GM19468 (cell line): ENCODE results near the gene UNC5B.
"Not testable (repeated sequence)": the region's sequence is repeated elsewhere in the genome, so short reads cannot be mapped to it uniquely, and the experiment has no call there.

ENCODE experiments used
- ATAC-seq: cut with Tn5 transposase; IDR thresholded peaks from one replicate; pipeline ENCODE4 v1.9.1; 2021; ENCODE audit warnings: mild to moderate bottlenecking, moderate library complexity, moderate number of reproducible peaks; ENCODE audit not compliant: unreplicated experiment; ENCODE audit errors: extremely low read depth

UNC5B gene

GRCh38 chr10:71207578-71207977 is 4.8 kb upstream of the UNC5B start:
- ATAC-seq = no peak

- ATAC-seq = no peak
These were observed 3.0 kb upstream of the UNC5B start for GRCh38 chr10:71209352-71209715.

- no peak for ATAC-seq
These were observed 2.4 kb upstream of the UNC5B start for GRCh38 chr10:71209731-71210541.

- no peak for ATAC-seq
These were observed 1.9 kb upstream of the UNC5B start for GRCh38 chr10:71210542-71210871.

GRCh38 chr10:71211053-71211452 is 1.3 kb upstream of the UNC5B start:
- ATAC-seq = no peak

- no peak for ATAC-seq
These were observed 524 bp upstream of the UNC5B start for GRCh38 chr10:71211775-71212317.

GRCh38 chr10:71213127-71213621 is 804 bp downstream of the UNC5B start:
- no peak for ATAC-seq

- ATAC-seq = no peak
These were observed 1.5 kb downstream of the UNC5B start for GRCh38 chr10:71213761-71214440.

- ATAC-seq = no peak
These were observed 2.5 kb downstream of the UNC5B start for GRCh38 chr10:71214641-71215559.

GRCh38 chr10:71216363-71216695 is 4.0 kb downstream of the UNC5B start:
- no peak for ATAC-seq

GRCh38 chr10:71216751-71217265 is 4.4 kb downstream of the UNC5B start:
- no peak for ATAC-seq

GRCh38 chr10:71217266-71218045 is 5.1 kb downstream of the UNC5B start:
- no peak for ATAC-seq

- ATAC-seq = no peak
These were observed 5.8 kb downstream of the UNC5B start for GRCh38 chr10:71218046-71218650.

GRCh38 chr10:71218651-71219050 is 6.3 kb downstream of the UNC5B start:
- ATAC-seq = no peak

GRCh38 chr10:71219236-71219917 is 7.0 kb downstream of the UNC5B start:
- ATAC-seq = not testable (repeated sequence)

GRCh38 chr10:71219918-71220688 is 7.7 kb downstream of the UNC5B start:
- no peak for ATAC-seq

GRCh38 chr10:71220689-71221540 is 8.5 kb downstream of the UNC5B start:
- no peak for ATAC-seq
